CD4-positive, CD25-positive, alpha-beta regulatory T cell (primary cell): Measurements from ENCODE around the gene CEND1. TPM values are rescaled to one million over a fixed set of nuclear protein-coding genes. Genes with fewer than 3 reads are reported as not detected.

Experiments
- ATAC-seq, 2 donors: fragments of 150-1000 bp; cut with Tn5 transposase; one replicate each; pipeline ENCODE4 v1.10.0; 2021; ENCODE audit warnings: low read depth in 2 of 2, moderate number of reproducible peaks in 2 of 2, moderate library complexity in 1 of 2
- DNase-seq, 3 donors: peaks; one replicate each; pipeline versions ENCODE4 v3.0.0 to v3.0.0-alpha.2; 2012 to 2022; ENCODE audit warnings: mixed read lengths in 1 of 3
- H3K27ac ChIP-seq: one replicate; pipeline ENCODE4 v1.7.0; 2013; ENCODE audit warnings: mild to moderate bottlenecking, low read length; ENCODE audit not compliant: insufficient read depth, poor library complexity, severe bottlenecking
- H3K27me3 ChIP-seq: one replicate; pipeline ENCODE4 v1.7.0; 2013; ENCODE audit warnings: low read length; ENCODE audit not compliant: control insufficient read depth, insufficient read depth
- H3K36me3 ChIP-seq: one replicate; pipeline ENCODE4 v1.7.0; 2013; ENCODE audit warnings: mild to moderate bottlenecking, low read length, moderate library complexity; ENCODE audit not compliant: control insufficient read depth, insufficient read depth
- H3K4me1 ChIP-seq: 2 replicates; pipeline ENCODE4 v1.7.0; 2013; ENCODE audit warnings: mild to moderate bottlenecking, low read length; ENCODE audit not compliant: insufficient read depth, control insufficient read depth, poor library complexity, severe bottlenecking
- H3K4me3 ChIP-seq: one replicate; pipeline ENCODE4 v1.7.0; 2013; ENCODE audit warnings: low read depth, mild to moderate bottlenecking, low read length, moderate library complexity
- H3K9me3 ChIP-seq, 2 experiments: 1 replicate in 1 of 2; 2 replicates in 1 of 2; pipeline ENCODE4 v1.7.0; 2013; ENCODE audit warnings: low read length in 2 of 2, mild to moderate bottlenecking in 1 of 2, moderate library complexity in 1 of 2; ENCODE audit not compliant: control insufficient read depth in 2 of 2
- H3K27ac Mint-ChIP-seq, 3 donors: one replicate each; pipeline ENCODE4 v1.8.0; 2020 to 2022; ENCODE audit warnings: mild to moderate bottlenecking in 3 of 3, mixed read lengths in 3 of 3, moderate library complexity in 2 of 3
- H3K27me3 Mint-ChIP-seq: one replicate; pipeline ENCODE4 v1.8.0; 2022; ENCODE audit warnings: mild to moderate bottlenecking, mixed read lengths
- H3K36me3 Mint-ChIP-seq: one replicate; pipeline ENCODE4 v1.8.0; 2020; ENCODE audit warnings: mixed read lengths
- H3K4me1 Mint-ChIP-seq, 4 donors: one replicate each; pipeline ENCODE4 v1.8.0; 2020 to 2022; ENCODE audit warnings: mixed read lengths in 4 of 4, mild to moderate bottlenecking in 1 of 4
- H3K4me3 Mint-ChIP-seq, 4 donors: one replicate each; pipeline ENCODE4 v1.8.0; 2020 to 2022; ENCODE audit warnings: mild to moderate bottlenecking in 4 of 4, mixed read lengths in 4 of 4, moderate library complexity in 3 of 4
- H3K9me3 Mint-ChIP-seq, 7 donors: one replicate each; pipeline ENCODE4 v1.8.0; 2020 to 2022; ENCODE audit warnings: mixed read lengths in 7 of 7, mild to moderate bottlenecking in 3 of 7, moderate library complexity in 2 of 7
- polyA plus RNA-seq, 4 donors: library from polyadenylated mRNA; unstranded; fragments of 300-500 nt; fragmentation: Illumina TruSeq; gene quantifications; one replicate each; pipeline ENCODE4 v1.2.3, GENCODE V29; 2021
- total RNA-seq: library from RNA; stranded (reverse); gene quantifications from one replicate; pipeline ENCODE4 v1.2.3, GENCODE V29; 2022

The CEND1 gene
- total and polyA plus RNA-seq, 5 donors from 2014 or later: 0.47 to 0.67 (median 0.49) TPM; not detected in 2

DNA sequence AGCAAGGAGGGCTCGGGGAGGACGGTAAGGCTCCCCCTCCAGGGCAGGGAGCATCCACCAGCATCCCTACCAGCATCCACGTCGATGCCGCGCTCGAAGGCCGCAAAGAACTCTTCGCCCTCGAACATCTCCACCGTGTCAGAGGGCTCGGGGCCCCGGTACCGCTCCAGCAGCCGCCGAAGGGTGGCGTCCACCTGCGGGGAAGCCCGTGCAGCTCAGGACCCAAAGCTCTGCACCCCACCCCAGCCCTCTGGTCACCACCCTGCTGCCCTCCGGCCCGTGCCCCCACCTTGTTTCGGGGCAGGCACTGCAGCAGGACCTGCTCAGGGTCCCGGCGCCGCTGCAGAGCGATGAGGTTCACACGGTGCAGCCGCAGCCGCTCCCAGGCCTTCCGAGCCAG, 10.6 kb upstream of the CEND1 start:
- H3K4me1 ChIP-seq: peaks cover 54% of the 10 kb centered on the region
- no peak overlapping the region for H3K4me3 Mint-ChIP-seq

DNA sequence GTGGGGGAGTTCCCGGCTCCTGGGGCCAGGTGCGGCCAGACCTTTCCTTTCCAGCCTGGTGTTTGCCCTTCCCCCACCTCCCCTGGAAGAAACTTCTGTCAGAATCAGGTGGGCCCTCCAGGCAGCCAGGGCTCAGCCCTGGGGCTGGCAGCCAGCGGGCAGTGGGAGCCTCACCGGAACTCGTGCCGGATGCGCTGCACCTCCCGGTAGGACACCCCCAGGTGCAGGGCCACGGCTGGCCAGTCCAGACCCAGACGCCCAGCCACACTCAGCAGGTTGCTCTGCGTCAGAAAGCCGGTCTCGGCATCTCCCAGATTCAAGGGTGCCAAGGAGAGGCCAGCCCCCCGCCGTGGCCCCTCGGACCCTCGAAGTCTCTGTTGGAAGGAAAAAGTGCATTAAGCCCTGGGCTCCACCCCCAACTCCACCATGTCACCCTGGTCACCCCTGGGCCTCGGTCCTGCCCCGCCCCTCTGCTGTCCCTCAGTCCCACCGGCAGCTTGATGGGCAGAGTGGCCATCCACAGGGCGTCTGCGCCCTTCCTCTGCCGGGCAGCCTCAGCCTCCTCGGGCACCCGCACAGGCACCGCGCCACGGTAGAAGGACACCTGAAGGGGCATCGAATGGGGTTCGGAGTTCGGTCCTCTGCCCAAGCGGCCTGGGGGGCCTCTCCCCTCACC, 9.9 kb upstream of the CEND1 start:
- Histone ChIP-seq H3K4me3 (no peak overlapping the region), H3K36me3 (no peaks in the 10 kb centered on the region), H3K9me3 (no peaks in the 10 kb centered on the region), H3K27ac (no peak overlapping the region), H3K4me1 (peaks cover 54% of the 10 kb centered on the region), H3K27me3 (no peaks in the 10 kb centered on the region)
- Mint-ChIP-seq H3K27ac (no peak overlapping the region), H3K4me1 (peaks cover 0 to 27% (median 3%) of the 10 kb centered on the region in 4 donors), H3K36me3 (no peaks in the 10 kb centered on the region), H3K9me3 (no peaks in the 10 kb centered on the region), H3K4me3 (no peak overlapping the region), H3K27me3 (no peaks in the 10 kb centered on the region)
- ATAC-seq (no peak), DNase-seq (no peak)

More for the DNA sequence above, 10.6 kb upstream of the CEND1 start:
- Histone ChIP-seq H3K36me3 (no peaks in the 10 kb centered on the region), H3K27me3 (no peaks in the 10 kb centered on the region), H3K9me3 (no peaks in the 10 kb centered on the region), H3K4me3 (no peak overlapping the region), H3K27ac (no peak overlapping the region)
- no peak for DNase-seq
- H3K36me3 Mint-ChIP-seq: no peaks in the 10 kb centered on the region
- peaks cover 0 to 28% (median 3%) of the 10 kb centered on the region in 4 donors for H3K4me1 Mint-ChIP-seq
- H3K27ac Mint-ChIP-seq: no peak overlapping the region
- no peaks in the 10 kb centered on the region for H3K27me3 Mint-ChIP-seq
- H3K9me3 Mint-ChIP-seq: no peaks in the 10 kb centered on the region
- ATAC-seq: no peak

DNA sequence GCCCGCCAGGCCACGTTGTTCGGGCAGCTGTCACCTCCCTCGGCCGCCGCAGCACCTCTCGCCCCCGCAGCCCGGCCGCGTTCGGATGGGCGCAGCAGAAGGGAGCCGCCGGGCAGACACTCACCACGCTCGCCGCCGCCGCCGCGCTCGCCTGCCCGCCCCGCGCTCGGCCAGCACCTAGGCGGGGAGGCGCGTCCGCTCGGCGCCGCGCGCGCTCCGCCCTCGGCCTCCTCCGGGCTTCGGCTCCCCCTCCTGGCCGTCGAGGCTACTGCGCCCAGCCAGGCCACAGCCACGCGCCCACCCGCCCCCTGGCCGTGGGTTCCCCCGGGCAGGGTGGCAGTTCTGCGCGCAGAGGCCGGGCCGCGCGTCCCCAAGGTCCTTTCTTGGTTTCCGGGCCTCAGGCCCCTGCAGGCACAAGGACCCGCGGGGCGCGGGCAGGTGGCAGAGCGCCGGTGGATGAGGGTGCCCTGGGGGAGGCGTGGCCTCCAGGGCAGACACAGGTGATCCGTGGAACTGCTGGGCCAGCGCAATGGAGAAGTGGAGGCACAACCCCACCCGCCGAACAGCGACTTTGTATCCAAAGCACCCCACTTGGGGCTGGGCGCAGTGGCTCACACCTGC, 8.3 kb upstream of the CEND1 start, which contains the start of gene SLC25A22:
TSS of gene SLC25A22 (minus strand) at position 189 of the 621 bp plus-strand sequence. CDS start 3,275 bp downstream, outside the sequence.
- Histone ChIP-seq H3K9me3 (no peaks in the 10 kb centered on the region), H3K4me1 (peaks cover 41% of the 10 kb centered on the region), H3K4me3 (peak within 1 kb of the TSS; percentile 55), H3K27me3 (no peaks in the 10 kb centered on the region), H3K36me3 (peaks cover 8% of the 10 kb centered on the region), H3K27ac (peak within 1 kb of the TSS; percentile 92)
- Mint-ChIP-seq H3K27me3 (no peaks in the 10 kb centered on the region), H3K36me3 (no peaks in the 10 kb centered on the region), H3K4me1 (peaks cover 0 to 19% (median 3%) of the 10 kb centered on the region in 4 donors), H3K27ac (peak within 1 kb of the TSS; percentile 80 to 91 (median 87)), H3K4me3 (peak within 1 kb of the TSS; percentile 90 to 99 (median 96)), H3K9me3 (no peaks in the 10 kb centered on the region)
- ATAC-seq (peak; percentile 72 to 77), DNase-seq (peak; percentile 76 to 86 (median 86))

DNA sequence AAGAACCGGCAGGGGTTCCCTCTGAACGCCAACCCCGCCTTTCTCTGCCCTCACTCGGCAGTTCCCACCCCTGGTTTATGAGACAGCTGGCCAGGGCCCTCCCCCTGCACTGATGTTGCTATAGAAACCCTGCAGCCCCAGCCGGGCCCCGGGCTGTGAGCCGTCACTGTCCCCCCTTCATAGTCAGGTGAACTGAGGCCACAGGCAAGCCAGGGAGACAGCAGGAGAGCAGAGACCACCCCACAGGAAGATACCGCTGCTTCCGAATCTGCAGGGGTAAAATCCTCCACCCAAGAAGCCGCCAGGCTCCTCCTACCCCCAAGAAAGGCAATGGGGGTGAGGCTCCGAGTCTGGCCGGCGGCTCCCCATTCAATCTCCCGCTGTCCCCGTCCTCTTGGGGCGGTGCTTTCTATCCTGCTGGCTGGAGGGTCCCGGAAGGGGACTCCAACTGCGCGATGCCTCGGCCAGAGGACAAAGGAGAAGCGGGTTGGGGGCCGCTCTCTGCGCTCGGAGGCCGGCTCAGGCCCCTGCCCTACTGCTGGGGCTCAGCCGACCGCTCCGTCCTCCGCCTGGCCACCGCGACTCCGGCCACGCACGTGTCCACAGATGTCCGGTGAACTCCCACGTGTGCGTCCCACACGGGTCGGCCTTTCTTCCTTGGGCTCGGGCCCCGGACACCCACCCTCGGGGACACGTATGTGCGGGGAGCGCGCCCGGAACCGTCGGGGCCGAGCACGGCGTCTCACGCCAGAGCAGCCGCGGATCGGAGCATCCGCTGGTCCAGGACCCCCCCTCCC, 7.6 kb upstream of the CEND1 start:
- no peaks in the 10 kb centered on the region for H3K9me3 ChIP-seq
- H3K4me1 Mint-ChIP-seq: peaks cover 0 to 17% (median 3%) of the 10 kb centered on the region in 4 donors
- peak overlapping the region; percentile 90 to 99 (median 96) for H3K4me3 Mint-ChIP-seq
- H3K9me3 Mint-ChIP-seq: no peaks in the 10 kb centered on the region
- H3K27ac Mint-ChIP-seq: peak overlapping the region; percentile 80 to 91 (median 87)
- H3K27me3 Mint-ChIP-seq: no peaks in the 10 kb centered on the region
- H3K27me3 ChIP-seq: no peaks in the 10 kb centered on the region
- peaks cover 38% of the 10 kb centered on the region for H3K4me1 ChIP-seq
- peak overlapping the region; percentile 55 for H3K4me3 ChIP-seq
- ATAC-seq (peak; percentile 46 to 52), DNase-seq (peak; percentile 69 to 84 (median 75))
- H3K27ac ChIP-seq: peak overlapping the region; percentile 92
- H3K36me3 Mint-ChIP-seq: no peaks in the 10 kb centered on the region
- H3K36me3 ChIP-seq: peaks cover 8% of the 10 kb centered on the region

DNA sequence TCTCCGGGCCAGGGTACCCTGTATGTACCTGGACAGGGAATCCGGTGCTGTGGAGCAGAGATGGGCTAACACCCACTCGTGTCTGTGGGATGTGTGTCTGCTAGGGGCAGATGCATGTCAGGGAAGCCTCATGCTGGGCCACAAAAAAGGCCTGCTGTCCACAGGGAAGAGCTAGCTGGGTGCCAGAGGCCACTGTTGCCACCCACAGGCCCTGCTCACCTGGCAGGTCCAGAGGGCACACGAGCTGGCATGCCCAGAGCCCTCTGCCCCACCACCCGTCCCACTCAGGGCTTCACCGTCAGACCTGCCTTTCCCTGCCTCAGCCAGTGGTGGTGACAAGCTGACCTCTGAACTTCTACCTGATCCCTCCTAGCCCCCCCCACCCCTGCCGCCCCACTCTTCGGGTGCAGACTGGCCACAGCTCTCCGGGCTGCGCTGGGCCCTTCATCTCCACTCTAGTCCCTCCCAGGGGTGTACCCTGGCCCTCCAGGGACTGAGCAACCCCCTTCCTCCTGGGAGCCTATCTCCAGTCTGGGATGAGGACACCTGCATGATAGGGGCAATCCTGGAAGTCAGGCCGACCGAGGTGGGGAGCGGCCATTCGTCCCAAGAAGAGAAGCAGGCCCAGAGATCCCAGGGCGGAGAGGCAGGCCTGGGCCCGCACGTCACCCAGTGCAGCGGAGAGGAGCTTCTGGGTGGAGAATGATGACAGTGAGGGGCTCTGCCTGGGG, 6.8 kb upstream of the CEND1 start:
- Histone ChIP-seq H3K4me1 (peaks cover 38% of the 10 kb centered on the region), H3K9me3 (no peaks in the 10 kb centered on the region), H3K27me3 (no peaks in the 10 kb centered on the region), H3K27ac (peak overlapping the region; percentile 92), H3K36me3 (peaks cover 8% of the 10 kb centered on the region), H3K4me3 (peak overlapping the region; percentile 70)
- H3K27ac Mint-ChIP-seq: peak overlapping the region; percentile 80 to 91 (median 87)
- H3K4me1 Mint-ChIP-seq: peaks cover 0 to 17% (median 3%) of the 10 kb centered on the region in 4 donors
- no peaks in the 10 kb centered on the region for H3K36me3 Mint-ChIP-seq
- peak overlapping the region; percentile 90 to 99 (median 96) for H3K4me3 Mint-ChIP-seq
- no peaks in the 10 kb centered on the region for H3K27me3 Mint-ChIP-seq
- no peaks in the 10 kb centered on the region for H3K9me3 Mint-ChIP-seq
- no peak for ATAC-seq
- no peak for DNase-seq

DNA sequence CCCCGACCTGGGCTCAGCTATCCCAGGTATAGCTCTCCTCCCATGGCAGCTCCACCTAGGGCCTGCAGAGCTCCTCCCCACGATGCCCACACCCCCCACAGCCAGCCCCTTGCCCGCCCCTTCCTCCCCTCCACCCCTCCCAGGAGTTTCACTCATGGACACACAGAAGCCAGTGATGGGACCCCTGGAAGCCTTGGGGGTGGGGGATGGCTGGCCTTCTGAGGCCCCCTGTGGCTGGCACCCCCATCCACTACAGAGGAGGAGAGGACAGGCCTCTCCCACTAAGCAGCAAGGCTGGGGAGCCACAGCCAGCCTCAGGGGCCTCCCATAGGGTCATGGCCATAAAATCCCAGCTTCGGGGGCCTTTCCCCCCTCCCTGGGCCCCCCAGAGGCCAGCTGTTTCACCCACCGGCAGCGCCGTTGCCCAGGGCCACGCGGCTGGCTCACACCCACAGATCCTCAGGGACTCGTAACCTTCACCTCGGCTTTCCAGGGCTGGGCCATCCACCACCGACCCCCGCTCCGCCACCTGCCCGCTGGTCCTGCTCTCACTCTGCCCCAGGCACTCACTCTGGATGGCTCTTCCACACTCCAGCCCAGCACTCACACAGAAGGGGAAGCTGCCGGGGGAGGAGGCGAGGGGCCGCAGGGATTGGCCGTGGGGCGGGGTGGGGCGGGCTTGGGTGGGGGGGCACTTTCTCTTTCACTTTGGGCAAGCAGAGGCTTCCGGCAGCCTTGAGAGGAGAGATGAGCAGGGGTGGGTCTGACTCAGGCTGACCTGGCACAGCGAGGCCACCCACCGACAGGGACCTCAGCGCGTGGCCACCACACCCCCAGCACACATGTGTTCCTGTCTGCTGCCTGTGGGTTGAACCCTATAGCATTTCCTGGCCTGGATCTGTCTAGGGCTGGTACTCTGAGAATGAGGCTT, 6.0 kb upstream of the CEND1 start:
- Histone ChIP-seq H3K27ac (peak overlapping the region; percentile 92), H3K27me3 (no peaks in the 10 kb centered on the region), H3K4me3 (peak overlapping the region; percentile 70), H3K4me1 (peaks cover 38% of the 10 kb centered on the region), H3K9me3 (no peaks in the 10 kb centered on the region), H3K36me3 (peaks cover 8% of the 10 kb centered on the region)
- Mint-ChIP-seq H3K4me1 (peaks cover 0 to 17% (median 3%) of the 10 kb centered on the region in 4 donors), H3K27ac (peak overlapping the region; percentile 74 to 91 (median 87)), H3K27me3 (no peaks in the 10 kb centered on the region), H3K36me3 (no peaks in the 10 kb centered on the region), H3K9me3 (no peaks in the 10 kb centered on the region), H3K4me3 (peak overlapping the region; percentile 90 to 99 (median 96))
- peak; percentile 73 to 91 (median 75) for DNase-seq
- peak; percentile 57 for ATAC-seq
